ENCODE measurements around the gene ARL8A. TPM values are rescaled to one million over a fixed set of nuclear protein-coding genes. Genes with fewer than 3 reads are reported as not detected.

Gene ARL8A
- total and polyA plus RNA-seq, 2 experiments from 2014 or later = 32.7 to 56.0 TPM

- DNase-seq (ENCODE audit: low spot score) = peak; percentile 3
- Histone ChIP-seq H3K9me2 (replicated peaks; ENCODE audit: insufficient read depth) (no peaks in the 10 kb centered on the region), H3K4me2 (no peak overlapping the region), H3K4me1 (ENCODE audit: insufficient read depth) (no peaks in the 10 kb centered on the region), H3K79me2 (peaks cover 3% of the 10 kb centered on the region), H3K27ac (no peak overlapping the region), H3K9me3 (ENCODE audit: low read depth) (no peaks in the 10 kb centered on the region), H4K20me1 (ENCODE audit: insufficient read depth, poor library complexity, severe bottlenecking) (no peaks in the 10 kb centered on the region), H2AFZ (no peak overlapping the region), H3K4me3 (no peak overlapping the region), H3K36me3 (replicated peaks; ENCODE audit: insufficient read depth, low read depth) (no peaks in the 10 kb centered on the region), H3K27me3 (no peaks in the 10 kb centered on the region)
- WGBS (ENCODE audit: low lambda C conversion rate, missing lambda C conversion rate) = 88% methylated on average over 8 of the region's 8 CpGs
- TF ChIP-seq CTCF (IDR thresholded peaks at IDR 0.05; ENCODE audit: poor library complexity) (no peak), EZH2 (IDR thresholded peaks at IDR 0.05; ENCODE audit: borderline replicate concordance) (no peak)
These were observed 14.9 kb downstream of the ARL8A start for GRCh38 chr1:202129453-202130296.

- H4K20me1 ChIP-seq (ENCODE audit: insufficient read depth, poor library complexity, severe bottlenecking) = no peaks in the 10 kb centered on the region
- H3K4me2 ChIP-seq = no peak overlapping the region
- no peaks in the 10 kb centered on the region for H3K9me3 ChIP-seq (ENCODE audit: low read depth)
- no peaks in the 10 kb centered on the region for H3K4me1 ChIP-seq (ENCODE audit: insufficient read depth)
- no peaks in the 10 kb centered on the region for H3K79me2 ChIP-seq
- H2AFZ ChIP-seq = no peak overlapping the region
- no peaks in the 10 kb centered on the region for H3K36me3 ChIP-seq (replicated peaks; ENCODE audit: insufficient read depth, low read depth)
- H3K9me2 ChIP-seq (replicated peaks; ENCODE audit: insufficient read depth) = no peaks in the 10 kb centered on the region
- H3K27ac ChIP-seq = no peak overlapping the region
- no peak for DNase-seq (ENCODE audit: low spot score)
- H3K4me3 ChIP-seq = no peak overlapping the region
- TF ChIP-seq CTCF (IDR thresholded peaks at IDR 0.05; ENCODE audit: poor library complexity) = no peak
- no peak for TF ChIP-seq EZH2 (IDR thresholded peaks at IDR 0.05; ENCODE audit: borderline replicate concordance)
- TF ChIP-seq EZH2phosphoT487 (IDR thresholded peaks at IDR 0.05; ENCODE audit: low read depth, severe bottlenecking, unreplicated experiment) = no peak
- H3K27me3 ChIP-seq = no peaks in the 10 kb centered on the region
- 94% methylated on average over 26 of the region's 26 CpGs for WGBS (ENCODE audit: low lambda C conversion rate, missing lambda C conversion rate)
These were observed 16.5 kb downstream of the ARL8A start for GRCh38 chr1:202127836-202128622.

- H4K20me1 ChIP-seq (ENCODE audit: insufficient read depth, poor library complexity, severe bottlenecking) = no peaks in the 10 kb centered on the region
- no peaks in the 10 kb centered on the region for H3K27me3 ChIP-seq
- TF ChIP-seq EZH2phosphoT487 (IDR thresholded peaks at IDR 0.05; ENCODE audit: low read depth, severe bottlenecking, unreplicated experiment) = no peak
- no peak for TF ChIP-seq EZH2 (IDR thresholded peaks at IDR 0.05; ENCODE audit: borderline replicate concordance)
- TF ChIP-seq CTCF (IDR thresholded peaks at IDR 0.05; ENCODE audit: poor library complexity) = no peak
- no peaks in the 10 kb centered on the region for H3K9me2 ChIP-seq (replicated peaks; ENCODE audit: insufficient read depth)
- H3K4me2 ChIP-seq = no peak overlapping the region
- no peak overlapping the region for H2AFZ ChIP-seq
- no peaks in the 10 kb centered on the region for H3K79me2 ChIP-seq
- DNase-seq (ENCODE audit: low spot score) = no peak
- H3K36me3 ChIP-seq (replicated peaks; ENCODE audit: insufficient read depth, low read depth) = no peaks in the 10 kb centered on the region
- WGBS (ENCODE audit: low lambda C conversion rate, missing lambda C conversion rate) = 93% methylated on average over 6 of the region's 6 CpGs
- no peaks in the 10 kb centered on the region for H3K9me3 ChIP-seq (ENCODE audit: low read depth)
- no peak overlapping the region for H3K27ac ChIP-seq
- no peak overlapping the region for H3K4me3 ChIP-seq
- H3K4me1 ChIP-seq (ENCODE audit: insufficient read depth) = peaks cover 4% of the 10 kb centered on the region
These were observed 17.5 kb downstream of the ARL8A start for GRCh38 chr1:202127061-202127460.

Data from hepatocyte (in vitro differentiated cells).